GM18526 (cell line): ENCODE results near the gene LCN12.

Experiments used
- POLR2A ChIP-seq: IDR thresholded peaks from 3 replicates; pipeline ENCODE4 v1.6.1; 2011; ENCODE audit not compliant: insufficient read length; ENCODE audit errors: extremely low read depth

LCN12 gene

DNA sequence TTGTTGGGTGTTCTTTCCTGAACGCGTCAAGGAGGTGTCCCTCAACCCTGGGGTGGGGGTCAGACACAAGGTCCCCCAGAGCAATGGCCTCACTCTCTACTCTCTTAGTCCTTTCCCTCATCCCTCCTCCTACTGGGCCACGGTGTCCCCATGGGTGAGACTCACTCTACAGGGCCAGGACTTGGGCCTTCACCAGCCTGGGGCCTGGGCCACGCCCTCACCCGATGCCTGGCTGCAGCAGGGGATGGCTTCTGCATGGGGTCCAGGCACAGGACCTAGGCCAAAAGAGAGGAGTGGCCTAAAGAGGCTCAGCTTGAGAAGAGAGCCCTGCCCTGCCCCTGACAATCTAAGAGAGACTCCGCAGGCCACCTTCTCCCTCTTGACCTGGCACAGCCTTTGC is 5.8 kb downstream of the LCN12 start:
- no peak for TF ChIP-seq POLR2A

DNA sequence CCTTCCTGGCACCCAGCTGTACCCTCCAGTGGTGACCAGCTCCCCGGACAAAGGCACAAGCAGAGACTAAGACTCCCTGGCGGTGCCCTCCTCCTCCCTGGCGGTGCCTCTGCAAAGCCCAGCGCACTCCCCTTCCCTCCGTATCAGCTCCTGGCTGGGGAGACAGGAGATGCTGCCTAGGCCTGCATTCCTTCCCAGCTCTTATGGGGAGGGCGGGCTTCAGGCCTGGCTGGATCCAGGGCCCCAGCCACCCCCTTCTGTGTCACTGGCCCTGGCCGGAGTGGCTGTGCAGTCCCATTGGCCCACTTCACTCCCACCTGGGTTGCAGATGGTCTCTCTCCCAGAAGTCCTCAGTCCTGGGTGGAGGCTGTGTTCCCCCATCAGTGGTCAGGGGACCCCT is 6.4 kb downstream of the LCN12 start:
- no peak for TF ChIP-seq POLR2A

DNA sequence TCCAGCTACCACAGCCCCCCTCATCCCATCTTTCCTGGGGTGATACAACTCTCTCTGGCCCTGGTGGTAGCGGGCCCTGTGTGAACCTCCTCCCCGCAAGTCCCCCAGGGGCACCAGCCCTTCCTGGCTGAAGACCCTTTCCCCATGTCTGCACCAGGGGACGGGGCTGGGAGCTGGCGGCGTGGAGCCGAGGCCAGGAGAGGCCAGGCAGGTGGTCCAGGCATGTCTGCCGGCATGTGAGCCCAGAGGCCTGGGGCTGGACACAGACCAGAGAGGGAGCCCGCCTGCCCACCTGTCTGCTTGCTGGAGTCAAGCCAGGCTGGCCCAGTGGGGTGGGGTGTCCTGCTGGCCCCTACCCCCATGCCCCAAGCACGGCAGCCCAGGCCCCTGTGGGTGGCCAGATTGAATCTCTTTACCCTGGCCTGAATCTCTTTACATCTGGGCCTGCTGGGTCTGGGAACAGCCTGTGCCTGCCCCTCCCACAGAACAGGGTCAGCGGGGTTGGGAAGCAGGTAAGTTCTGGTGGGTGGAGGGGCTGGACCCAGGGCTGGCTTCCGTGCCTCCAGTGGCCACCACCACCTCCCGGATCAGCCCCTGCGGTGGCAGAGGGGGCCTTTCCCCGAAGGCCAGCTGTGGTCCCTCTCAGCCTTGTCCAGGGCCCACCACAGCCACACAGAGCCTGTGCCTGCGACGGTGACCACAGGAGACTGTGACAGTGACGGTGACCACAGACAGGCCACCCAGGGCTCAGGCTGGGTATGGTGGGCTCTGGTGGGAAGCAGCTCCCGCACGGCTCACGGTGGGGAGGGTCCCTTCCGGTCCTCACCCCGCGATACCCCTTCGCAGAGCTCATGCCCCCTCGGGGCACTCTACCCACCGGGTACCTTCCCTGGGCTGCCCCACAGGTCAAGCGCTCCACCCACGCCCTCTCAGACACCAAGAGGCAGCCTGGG is 7.1 kb downstream of the LCN12 start:
- TF ChIP-seq POLR2A: no peak

DNA sequence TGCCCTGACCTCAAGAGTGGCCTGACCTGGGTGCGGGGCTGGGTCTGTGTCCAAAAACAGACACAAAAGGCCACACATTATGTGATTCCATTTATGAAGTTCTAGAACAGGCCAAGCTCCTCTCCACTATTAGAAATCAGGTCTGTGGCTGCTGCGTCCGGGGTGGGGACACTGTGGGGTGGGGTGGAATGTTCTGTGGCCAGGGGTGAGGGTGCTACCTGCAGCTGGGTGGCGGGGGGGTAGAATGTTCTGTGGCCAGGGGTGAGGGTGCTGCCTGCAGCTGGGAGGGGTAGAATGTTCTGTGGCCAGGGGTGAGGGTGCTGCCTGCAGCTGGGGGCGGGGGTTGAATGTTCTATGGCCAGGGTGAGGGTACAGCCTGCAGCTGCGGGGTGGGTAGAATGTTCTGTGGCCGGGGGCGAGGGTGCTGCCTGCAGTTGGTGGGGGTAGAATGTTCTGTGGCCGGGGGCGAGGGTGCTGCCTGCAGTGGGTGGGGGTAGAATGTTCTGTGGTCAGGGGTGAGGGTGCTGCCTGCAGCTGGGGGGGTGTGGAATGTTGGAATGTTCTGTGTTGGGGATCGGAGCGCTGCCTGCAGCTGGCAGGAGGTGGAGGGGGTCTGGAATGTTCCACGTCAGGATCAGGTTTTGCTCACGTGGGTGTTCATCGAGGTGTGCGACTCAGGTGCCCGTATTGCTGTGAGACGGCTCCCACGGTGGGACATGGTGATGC is 8.3 kb downstream of the LCN12 start:
- TF ChIP-seq POLR2A: no peak

DNA sequence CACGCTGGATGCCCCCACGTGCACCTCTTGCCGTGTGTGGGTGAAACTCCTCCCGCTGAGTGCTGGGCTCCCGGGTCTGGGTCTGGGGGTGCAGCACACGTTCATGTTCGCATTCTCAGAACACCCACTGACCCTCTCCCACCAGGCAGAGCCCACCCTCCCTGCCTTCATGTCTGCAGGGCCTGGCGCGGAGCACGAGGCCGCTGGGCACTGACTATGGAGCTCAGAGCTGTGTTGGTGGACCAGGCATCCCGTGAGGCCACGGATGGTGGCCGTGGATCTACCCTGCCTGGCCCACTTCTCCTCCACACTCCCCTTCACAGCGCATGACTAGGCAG is 8.8 kb downstream of the LCN12 start:
- no peak for TF ChIP-seq POLR2A

DNA sequence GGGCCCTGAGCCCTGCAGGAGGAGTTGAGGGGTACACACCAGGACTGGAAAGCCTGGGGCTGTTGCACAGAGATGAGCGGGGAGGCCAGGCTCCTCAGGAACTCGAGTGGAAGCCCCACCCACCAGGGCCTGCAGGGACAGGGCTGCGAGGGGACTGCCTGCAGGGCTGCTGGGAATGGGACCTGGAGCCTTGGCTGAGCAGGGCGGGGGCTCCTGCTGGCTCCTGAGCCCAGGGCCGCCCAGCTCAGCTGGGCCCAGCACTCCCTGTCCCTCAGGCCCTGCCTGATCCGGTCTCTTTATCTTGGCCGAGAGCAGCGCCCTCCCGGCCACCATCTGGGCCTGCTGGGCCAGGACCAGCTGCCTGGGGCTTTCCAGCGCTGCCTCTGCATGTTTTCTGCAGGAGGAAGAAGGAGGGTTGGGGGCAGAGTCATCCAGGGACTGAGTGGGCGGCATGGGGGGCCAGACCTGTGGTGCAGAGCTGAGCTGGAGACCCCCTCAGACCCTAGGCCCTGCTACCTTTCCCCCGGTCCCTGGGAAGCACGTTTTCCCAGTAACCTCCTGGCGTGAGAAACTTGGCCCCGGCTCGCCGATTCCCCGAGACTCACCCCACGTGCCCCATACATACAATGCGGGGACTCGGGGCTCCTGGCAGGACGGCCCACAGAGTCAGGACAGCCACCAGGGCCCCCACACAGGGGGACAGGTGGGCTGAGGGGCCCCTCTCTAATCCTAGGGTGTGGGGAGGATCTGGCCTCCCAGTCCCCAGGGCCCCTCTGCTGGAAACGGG is 9.4 kb downstream of the LCN12 start:
- no peak for TF ChIP-seq POLR2A

DNA sequence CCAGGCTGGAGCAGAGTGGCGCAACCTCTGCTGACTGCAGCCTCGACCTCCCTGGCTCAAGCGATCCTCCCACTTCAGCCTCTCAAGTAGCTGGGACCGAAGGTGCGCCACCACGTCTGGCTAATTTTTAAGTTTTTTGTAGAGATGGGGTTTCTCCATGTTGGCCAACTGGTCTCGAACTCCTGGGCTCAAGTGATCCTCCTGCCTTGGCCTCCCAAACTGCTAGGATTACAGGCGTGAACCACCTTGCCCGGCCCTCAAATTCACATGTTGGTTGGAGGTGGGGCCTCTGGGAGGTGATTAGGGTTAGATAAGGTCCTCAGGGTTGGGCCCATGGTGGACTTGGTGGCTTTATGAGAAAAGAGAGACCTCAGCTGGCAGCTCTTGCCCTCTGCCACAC is 10.1 kb downstream of the LCN12 start:
- TF ChIP-seq POLR2A: no peak

DNA sequence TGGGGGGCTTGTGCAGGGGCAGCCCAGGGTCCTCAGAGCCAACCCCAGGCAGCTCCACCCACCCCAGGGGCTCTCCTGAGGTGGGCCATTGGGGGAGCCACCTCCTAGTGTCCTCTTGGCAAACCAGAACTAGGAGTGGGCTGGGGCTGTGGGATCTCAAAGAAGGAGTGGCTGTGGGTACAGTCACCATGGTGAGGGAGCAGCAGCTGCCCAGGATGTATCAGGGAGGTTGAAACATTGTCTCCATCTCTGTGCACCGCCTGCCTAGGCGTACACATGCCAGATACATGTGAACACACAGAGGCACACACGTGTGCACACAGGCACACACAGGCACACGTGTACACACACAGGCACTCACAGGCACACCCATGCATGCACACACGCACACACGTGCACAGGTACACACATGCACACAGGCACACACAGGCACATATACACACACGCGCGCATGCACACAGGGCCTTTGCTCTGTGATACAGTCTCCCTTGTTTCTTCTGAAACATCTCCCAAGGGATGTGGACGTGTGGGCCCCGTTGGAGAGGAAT is 10.7 kb downstream of the LCN12 start:
- TF ChIP-seq POLR2A: no peak

DNA sequence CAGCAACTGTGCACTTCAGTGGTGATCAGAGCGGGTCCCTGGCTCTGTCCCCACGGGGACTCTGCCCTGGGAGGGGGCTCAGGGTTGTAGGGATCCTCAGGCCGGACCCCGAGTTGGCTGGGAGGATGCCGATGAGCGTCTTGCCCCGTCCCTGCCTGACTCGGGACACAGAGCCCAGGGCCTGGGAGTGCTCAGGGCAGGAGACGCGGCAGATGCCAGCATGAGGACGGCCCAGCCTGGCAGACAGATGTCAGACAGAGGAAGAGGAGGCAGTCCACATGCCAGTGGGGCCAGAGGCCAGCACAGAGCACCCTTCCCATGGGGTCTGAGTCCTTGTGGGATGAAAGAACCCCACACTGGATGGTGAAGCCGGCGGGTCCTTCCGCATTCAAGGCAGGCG is 11.3 kb downstream of the LCN12 start:
- TF ChIP-seq POLR2A: no peak

DNA sequence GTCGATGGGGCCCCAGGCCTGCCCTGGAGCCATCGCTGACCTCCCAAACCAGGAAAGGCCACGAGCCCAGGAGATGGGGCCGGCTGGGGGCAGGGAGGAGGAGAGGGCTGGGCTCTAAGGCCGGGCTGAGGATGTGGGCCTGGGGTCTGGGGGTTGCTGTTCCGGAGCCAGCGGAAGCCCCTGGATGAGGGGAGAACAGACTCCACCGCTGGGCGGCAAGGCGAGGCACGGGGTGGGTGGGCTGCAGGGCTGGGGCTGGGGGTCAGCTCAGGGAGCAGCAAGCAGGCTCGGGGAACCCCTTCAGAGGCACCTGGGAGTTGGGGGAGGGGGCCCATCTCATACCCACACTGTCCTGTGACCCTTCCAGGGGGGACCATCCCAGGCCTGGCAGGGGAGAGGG is 11.7 kb downstream of the LCN12 start:
- TF ChIP-seq POLR2A: no peak

DNA sequence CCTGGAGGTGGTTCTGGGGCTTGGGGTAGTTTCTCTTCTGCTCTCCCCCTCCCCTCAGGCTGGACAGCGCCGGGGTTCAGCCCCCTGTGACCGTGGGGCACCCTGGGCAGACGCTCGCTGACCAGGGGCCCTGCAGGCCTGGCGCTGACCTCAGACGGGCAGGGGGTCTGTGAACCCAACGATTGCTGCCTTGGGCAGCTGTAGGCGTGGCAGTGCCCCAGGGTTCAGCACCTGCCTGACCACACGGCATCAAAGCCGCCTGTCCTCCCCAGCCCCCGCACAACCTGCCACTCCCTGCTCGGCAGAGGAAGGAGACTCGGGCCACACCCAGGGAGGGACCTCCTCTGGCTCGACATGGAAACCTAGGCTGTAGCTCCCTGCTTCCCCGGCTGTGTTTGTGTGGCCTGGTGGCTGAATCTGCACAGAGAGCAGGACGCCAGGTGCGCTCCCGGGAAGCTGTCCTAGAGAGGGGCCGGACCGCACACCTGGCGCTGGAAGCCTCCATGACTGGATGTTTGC is 12.2 kb downstream of the LCN12 start:
- TF ChIP-seq POLR2A: no peak

DNA sequence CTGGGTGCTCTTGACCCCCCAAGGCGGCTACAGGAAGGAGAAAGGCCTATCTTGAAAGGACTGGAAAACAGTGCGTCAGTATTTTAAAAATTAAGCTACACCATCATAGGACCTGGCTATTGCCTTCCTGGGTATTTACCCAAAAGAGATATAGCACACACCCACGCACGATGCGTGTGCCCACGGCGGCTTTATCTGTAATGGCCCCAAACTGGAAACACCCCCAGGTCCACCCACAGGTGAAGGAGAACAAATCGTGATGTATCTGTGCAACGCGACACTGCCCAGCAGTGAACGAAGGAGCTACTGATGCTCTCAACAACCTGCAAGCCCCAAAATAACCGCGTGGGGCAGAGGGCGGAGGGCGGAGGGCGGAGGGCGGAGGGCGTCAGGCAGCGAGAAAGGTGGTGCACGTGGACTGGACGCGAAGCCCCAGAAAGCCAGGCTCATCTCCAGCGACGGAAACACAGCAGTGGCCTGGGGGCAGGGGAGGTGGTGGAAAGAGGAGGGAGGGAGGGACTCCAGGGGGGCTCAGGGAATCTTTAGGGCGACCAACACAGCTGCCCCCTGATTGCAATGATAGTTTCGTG is 12.9 kb downstream of the LCN12 start:
- no peak for TF ChIP-seq POLR2A

DNA sequence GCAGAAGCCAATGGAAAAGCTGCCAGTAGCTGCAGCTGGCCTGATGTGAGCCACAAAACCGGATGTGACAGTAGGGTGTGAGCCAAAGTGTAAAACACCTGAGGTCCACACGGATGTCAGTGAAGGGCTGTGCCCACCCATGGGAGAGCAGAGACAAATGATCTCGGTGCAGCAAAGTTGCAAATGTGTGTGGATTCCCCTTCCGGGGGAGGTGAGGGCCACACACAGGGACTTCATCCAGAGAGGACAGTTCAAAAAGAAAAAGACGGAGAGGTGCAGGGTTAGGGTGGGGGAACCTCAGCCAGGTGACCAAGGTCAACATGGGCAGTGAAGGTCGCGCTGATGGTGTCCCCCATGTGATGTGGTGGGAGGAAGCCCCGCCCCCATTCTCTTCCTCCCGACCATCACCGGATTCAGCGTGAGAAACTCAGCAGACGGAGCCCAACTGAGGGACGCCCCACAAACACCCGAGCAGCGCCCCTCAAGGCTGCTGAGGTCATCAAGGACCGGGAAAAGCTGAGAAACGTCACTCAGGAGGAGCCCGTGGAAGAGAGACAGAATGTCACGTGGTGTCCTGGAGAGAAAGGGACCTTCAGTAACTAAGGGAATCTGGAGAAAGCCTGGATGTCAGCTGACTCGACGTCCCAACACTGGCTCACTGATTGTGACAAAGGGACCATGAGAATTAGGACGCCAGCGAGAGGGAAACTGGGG is 13.9 kb downstream of the LCN12 start:
- TF ChIP-seq POLR2A: no peak
